Measurements from ENCODE around the gene MANEA.
A peak's percentile ranks its signal among the peaks of the same experiment; 100 is the strongest.
"Not testable (repeated sequence)": the region's sequence is repeated elsewhere in the genome, so short reads cannot be mapped to it uniquely, and the experiment has no call there.

MANEA gene

DNA sequence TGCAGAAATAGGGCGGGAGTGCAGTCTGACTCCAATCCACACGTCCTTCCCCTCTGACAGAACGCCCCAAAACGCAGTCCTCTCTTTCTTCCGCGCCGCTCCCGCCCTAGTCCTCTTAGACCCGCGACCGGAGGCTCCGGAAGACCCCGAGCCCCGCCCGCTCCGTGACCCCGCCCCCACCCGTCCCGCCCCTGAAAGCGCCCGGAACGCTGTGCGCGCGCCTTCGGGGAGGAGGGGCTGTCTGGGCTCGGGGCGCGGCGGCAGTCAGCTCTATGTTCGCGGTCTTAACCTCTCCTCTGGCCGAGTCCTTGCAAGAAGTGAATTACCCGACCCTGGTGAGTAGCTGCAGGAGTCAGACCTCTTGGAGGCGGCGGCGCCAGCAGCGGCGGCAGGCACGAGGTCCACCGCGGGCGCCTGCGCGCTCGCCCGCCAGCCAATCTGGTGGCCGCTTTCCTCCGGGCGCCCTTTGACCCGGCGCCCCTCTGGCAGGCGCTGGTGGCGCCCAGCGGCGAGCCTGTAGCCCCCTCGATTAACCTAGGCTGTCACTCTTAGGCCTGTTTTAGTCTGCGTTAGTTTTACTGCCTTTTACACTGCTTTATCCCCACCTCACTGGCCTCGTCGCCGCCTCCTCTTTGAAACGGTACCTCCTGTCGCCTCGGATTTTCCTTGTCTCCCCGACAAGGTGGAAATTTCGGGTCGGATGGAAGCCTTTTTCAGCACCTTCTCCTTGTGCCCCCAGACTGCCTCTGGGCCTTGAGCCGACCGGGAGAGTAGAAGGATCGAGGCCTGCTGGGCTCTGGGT is at the start of gene MANEA:
TSS of gene MANEA (plus strand) at position 232 of the 802 bp plus-strand sequence. CDS start 8,905 bp downstream, outside the sequence.
- peak; percentile 84 for DNase-seq

- no peak for DNase-seq
Observed at GRCh38 chr6:95529762-95530161, 47.6 kb upstream of the MANEA start.

DNA sequence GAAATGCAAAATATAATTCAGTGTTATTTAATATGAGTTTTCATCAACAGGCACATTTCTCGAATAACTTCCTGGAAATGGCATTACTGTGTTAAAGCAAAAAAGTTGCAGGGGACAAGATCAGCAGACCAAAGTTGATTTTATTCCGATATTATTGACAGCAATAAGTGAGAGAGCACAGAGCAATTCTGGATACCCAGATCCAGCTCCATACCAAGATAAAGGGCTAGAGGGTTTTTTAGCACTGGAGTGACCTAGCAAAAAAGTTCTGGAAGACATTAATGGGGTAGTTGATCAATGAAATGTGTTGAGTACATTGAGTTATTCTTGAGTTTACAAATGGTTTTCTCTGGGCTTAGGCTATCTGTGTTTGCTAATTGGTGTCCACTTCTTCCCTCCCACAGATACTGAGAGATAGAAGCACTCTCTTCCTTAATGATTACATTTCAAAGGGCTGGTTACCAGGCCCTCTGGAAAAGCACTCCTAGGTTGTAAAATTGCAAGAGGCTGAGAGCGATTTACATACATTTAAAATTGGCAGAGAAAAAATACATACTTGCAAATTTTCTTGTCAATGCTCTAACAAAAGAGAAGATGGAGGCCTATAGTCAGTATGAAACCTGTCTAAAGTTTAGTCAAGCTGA is 47.0 kb upstream of the MANEA start:
- DNase-seq: no peak

GRCh38 chr6:95543798-95544197 is 33.5 kb upstream of the MANEA start:
- no peak for DNase-seq

DNA sequence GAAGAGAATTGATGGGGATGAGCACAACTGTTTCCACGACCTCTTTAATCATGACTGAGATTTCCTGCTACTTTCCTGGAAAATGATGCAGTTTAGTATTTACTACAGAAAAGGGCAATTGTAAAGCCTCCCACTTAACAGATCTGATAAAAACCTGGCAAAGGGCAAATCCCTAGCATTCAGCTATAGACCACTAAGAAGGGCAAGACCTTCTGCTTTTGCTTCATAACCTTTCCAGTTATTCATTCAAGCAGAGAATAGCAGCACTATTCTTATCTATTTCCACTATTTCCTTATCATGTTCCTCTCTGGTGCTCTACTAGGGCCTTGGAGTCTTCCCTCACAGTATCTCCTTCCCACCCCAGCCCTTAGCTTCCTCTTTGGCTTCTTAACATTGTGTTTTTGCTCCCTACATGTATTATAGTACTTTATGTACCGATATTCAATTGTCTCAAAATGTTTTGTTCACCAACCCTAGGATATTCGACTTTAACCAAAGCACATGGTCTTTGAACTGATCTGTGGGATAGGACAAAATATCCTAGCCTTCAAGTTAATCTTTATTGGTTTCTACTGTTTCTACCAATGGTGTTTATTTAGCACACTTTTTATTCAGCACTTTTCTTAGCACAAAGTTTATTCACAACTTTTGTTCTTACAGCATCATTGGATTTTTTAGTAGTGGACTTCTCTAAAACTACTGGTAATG is 32.7 kb upstream of the MANEA start:
- DNase-seq: no peak

GRCh38 chr6:95545226-95545625 is 32.1 kb upstream of the MANEA start:
- no peak for DNase-seq

- no peak for DNase-seq
Observed at GRCh38 chr6:95545686-95546085, 31.6 kb upstream of the MANEA start.

- no peak for DNase-seq
Observed at GRCh38 chr6:95546148-95546547, 31.2 kb upstream of the MANEA start.

GRCh38 chr6:95547043-95547442 is 30.3 kb upstream of the MANEA start:
- DNase-seq: no peak

- DNase-seq: no peak
Observed at GRCh38 chr6:95548188-95548786, 29.0 kb upstream of the MANEA start.

- no peak for DNase-seq
Observed at GRCh38 chr6:95551678-95552324, 25.5 kb upstream of the MANEA start.

DNA sequence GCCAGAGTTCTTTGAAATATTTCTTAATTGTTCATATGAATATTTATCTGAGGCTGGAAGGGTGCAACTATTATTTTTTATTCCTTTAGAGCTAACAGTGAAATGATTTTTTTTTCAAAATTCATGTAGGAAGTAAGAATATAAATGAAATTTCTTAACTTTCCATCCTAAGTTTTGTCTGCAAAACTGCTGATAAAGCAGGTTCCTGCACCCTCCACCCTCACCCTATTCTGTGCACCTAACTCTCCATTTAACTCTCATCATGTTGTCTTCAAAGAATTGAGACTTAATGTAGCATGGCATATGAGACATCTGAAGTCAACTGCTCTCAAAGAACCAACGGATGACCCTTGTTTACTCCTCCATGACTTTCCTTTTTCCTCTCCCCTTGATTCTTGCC is 23.5 kb upstream of the MANEA start:
- DNase-seq: no peak

- DNase-seq: not testable (repeated sequence)
Observed at GRCh38 chr6:95560956-95561355, 16.4 kb upstream of the MANEA start.

DNA sequence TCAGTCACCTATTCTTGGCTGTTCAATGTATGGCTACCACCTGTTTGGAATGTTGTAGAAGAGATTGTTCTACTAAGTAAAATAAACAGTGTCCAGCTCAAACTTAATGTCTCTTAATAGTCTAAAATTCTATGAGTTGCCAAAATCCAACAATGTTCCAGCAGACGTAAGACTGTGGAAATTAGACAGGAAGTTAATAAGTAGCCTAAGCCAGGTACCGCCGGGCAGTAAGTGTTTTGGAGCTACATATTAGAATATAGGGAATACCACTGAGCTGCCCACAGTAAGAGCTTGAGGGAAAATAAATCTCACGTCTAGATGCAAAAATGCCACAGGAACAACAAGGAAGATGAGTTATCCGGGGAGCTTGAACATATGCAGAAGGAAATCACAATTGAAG is 7.8 kb upstream of the MANEA start:
- DNase-seq: no peak

- no peak for DNase-seq
Observed at GRCh38 chr6:95572098-95572497, 5.2 kb upstream of the MANEA start.

DNA sequence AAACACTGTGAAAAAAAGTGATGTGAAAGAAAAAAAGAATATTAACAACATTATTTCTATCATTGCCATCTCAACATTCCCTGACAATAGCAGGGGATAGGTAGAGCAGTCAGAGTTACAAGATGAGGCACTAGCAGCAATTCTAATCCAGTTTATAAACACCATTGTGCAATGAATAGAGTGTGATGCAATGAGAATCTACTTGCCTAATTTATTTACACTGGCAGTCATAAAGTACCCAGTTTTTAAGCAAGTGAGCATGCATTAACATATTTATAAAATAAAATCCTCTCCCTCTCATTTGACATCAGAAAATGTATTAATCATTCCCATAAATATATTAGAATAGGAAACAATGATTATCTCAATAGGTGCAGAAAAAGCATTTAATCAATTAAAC is 2.5 kb upstream of the MANEA start:
- DNase-seq: no peak

- DNase-seq: no peak
Observed at GRCh38 chr6:95576218-95576997, 927 bp upstream of the MANEA start.

DNA sequence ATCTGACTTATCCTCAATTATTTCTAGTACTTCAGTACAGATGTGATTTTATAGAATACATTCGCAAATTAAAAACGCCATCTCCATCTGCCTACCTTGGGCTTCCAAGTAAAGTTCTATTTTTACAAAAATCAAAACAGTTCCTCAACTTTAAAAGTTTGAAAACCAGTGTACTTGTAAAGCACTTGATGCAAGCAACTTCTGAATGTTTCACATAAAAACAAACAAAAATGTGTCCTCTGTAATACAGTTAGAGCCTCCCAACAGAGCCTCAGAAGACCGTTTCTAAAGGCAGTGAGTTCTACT is 384 bp upstream of the MANEA start:
- no peak for DNase-seq

GRCh38 chr6:95578106-95578410 is 723 bp downstream of the MANEA start:
- no peak for DNase-seq

DNA sequence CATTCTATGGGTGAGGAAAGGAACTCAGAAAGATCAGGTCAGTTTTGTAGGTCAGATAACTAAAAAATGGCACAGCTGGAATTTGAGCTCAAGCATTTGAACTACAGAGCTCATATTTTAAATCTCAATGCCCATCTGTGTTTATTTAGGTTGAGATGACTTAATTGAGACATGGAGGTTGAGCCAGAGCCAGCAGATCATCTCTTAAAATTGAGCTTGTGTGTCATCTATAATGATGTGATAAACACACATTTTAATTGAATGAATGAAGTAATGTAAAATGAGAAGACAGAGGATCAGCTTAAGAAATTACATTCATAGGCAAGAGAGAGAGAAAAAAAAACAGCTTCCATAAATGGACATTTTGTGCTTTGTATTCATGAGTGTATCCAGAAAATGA is 3.7 kb downstream of the MANEA start:
- DNase-seq: no peak

DNA sequence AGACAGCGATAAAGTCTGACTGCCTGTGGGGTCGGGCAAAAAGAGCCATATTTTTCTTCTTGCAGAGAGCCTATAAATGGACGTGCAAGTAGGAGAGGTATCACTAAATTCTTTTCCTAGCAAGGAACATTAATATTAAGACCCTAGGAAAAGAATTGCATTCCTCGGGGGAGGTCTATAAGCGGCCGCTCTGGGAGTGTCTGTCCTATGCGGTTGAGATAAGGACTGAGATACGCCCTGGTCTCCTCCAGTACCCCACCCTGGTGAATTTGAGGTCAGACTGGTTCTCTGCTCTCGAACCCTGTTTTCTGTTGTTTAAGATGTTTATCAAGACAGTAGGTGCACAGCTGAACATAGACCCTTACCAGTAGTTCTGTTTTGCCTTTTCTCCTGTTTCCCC is 6.9 kb downstream of the MANEA start:
- not testable (repeated sequence) for DNase-seq

GRCh38 chr6:95587989-95588388 is 10.7 kb downstream of the MANEA start:
- DNase-seq: no peak

- no peak for DNase-seq
Observed at GRCh38 chr6:95589067-95589466, 11.7 kb downstream of the MANEA start.
